ENCODE data around the gene NCOA3. TPM values are rescaled to one million over a fixed set of nuclear protein-coding genes. Genes with fewer than 3 reads are reported as not detected.

Gene NCOA3
- total RNA-seq, 5 donors from 2014 or later (not counting 1 experiment from before 2014, with no cell fraction given), result 64.4 to 89.2 (median 68.9) TPM

DNA sequence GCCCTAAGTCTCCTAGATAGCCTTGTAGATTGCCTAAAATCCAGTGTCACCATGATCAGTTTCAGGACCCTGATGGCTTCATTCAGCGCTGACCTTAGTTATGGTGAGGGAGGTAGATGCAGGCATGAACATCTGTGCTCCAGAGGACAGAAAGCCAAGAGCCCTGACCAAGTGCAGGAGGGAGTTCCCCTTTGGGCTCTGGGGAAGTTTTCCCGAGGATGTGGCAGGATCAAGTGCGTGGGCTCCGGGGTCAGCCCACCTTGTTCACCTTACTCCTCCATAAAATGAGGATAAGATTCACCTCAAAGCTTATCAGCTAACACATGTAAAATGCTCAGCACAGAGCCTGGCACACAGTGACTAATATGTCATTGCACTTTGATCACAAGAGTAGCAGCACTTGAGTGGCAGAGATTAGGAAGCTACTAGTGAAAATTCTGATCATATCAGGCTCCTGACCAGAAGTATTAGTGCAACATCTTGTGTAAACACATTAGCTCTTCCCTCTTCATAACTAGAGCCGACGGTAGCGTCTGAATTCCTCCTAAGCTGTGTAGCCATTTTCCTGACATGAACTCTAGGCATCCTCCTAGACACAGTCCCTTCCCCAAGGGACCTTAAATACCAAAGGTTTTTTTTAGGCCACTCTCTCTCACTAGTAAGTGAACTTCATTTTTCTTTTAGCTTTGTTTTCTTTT, 158.4 kb downstream of the NCOA3 start:
- H3K27me3 ChIP-seq (replicated peaks in 1 of 2; ENCODE audit: control insufficient read depth in 2 of 2, extremely low read depth in 1 of 2, insufficient read depth in 2 of 2, low read length in 1 of 2), result no peaks in the 10 kb centered on the region
- H3K36me3 ChIP-seq (ENCODE audit: control insufficient read depth in 2 of 2, extremely low read depth in 1 of 2, insufficient read depth in 1 of 2, low read length in 1 of 2), result peaks cover 0 to 36% of the 10 kb centered on the region in 2 donors
- Mint-ChIP-seq H3K27ac (no peak overlapping the region), H3K4me1 (peaks cover 4 to 9% (median 7%) of the 10 kb centered on the region in 3 donors), H3K27me3 (no peaks in the 10 kb centered on the region), H3K9me3 (no peaks in the 10 kb centered on the region), H3K36me3 (peaks cover 20% of the 10 kb centered on the region), H3K4me3 (no peak overlapping the region)
- no peak overlapping the region for H3K4me3 ChIP-seq (ENCODE audit: control insufficient read depth in 1 of 2, extremely low read depth in 1 of 2, low read length in 1 of 2)
- 94% methylated on average over 3 of the region's 7 CpGs for WGBS (ENCODE audit: insufficient coverage)
- no peaks in the 10 kb centered on the region for H3K9me3 ChIP-seq
- H3K27ac ChIP-seq (ENCODE audit: low read length), result no peak overlapping the region
- peaks cover 0 to 7% of the 10 kb centered on the region in 2 experiments for H3K4me1 ChIP-seq (ENCODE audit: control insufficient read depth in 1 of 2, extremely low read depth in 1 of 2, insufficient read depth in 2 of 2, low read length in 2 of 2)
- DNase-seq (no peak), ATAC-seq (replicated peaks in 1 of 4) (no peak)
- ChIA-PET POLR2A (no interaction called here), CTCF (interaction anchor here in 1 of 2 donors (0.6 kb wide), 1 partner anchor 1479 kb away, joined by 3 read pairs; no protein-coding TSS in a partner anchor)

DNA sequence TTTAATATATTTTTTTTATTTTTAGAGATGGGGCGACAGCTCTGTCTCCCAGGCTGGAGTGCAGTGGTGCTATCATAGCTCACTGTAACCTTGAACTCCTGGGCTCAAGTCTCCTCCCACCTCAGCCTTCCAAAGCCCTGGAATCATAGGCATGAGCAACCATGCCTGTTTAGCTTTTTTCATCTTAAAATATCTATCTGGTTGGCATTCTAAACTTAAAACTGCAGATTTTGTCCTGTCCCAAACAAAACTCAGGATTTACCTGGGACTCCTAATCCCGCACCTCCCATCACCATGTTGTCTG, 158.9 kb downstream of the NCOA3 start:
- Histone ChIP-seq H3K27me3 (replicated peaks in 1 of 2; ENCODE audit: control insufficient read depth in 2 of 2, extremely low read depth in 1 of 2, insufficient read depth in 2 of 2, low read length in 1 of 2) (no peaks in the 10 kb centered on the region), H3K36me3 (ENCODE audit: control insufficient read depth in 2 of 2, extremely low read depth in 1 of 2, insufficient read depth in 1 of 2, low read length in 1 of 2) (peaks cover 0 to 31% of the 10 kb centered on the region in 2 donors), H3K4me1 (ENCODE audit: control insufficient read depth in 1 of 2, extremely low read depth in 1 of 2, insufficient read depth in 2 of 2, low read length in 2 of 2) (peaks cover 0 to 7% of the 10 kb centered on the region in 2 experiments), H3K27ac (ENCODE audit: low read length) (no peak overlapping the region), H3K4me3 (ENCODE audit: control insufficient read depth in 1 of 2, extremely low read depth in 1 of 2, low read length in 1 of 2) (no peak overlapping the region), H3K9me3 (no peaks in the 10 kb centered on the region)
- Mint-ChIP-seq H3K4me1 (peaks cover 4 to 9% (median 7%) of the 10 kb centered on the region in 3 donors), H3K27me3 (no peaks in the 10 kb centered on the region), H3K27ac (peak overlapping the region; percentile 37 to 49), H3K9me3 (no peaks in the 10 kb centered on the region), H3K36me3 (peaks cover 15% of the 10 kb centered on the region), H3K4me3 (no peak overlapping the region)
- WGBS (ENCODE audit: insufficient coverage), result 100% methylated on average over 2 of the region's 2 CpGs
- ChIA-PET CTCF (interaction anchor here in 1 of 2 donors (0.6 kb wide), 1 partner anchor 1478 kb away, joined by 3 read pairs; no protein-coding TSS in a partner anchor), POLR2A (no interaction called here)
- DNase-seq, result no peak
- no peak for ATAC-seq (replicated peaks in 1 of 4)

DNA sequence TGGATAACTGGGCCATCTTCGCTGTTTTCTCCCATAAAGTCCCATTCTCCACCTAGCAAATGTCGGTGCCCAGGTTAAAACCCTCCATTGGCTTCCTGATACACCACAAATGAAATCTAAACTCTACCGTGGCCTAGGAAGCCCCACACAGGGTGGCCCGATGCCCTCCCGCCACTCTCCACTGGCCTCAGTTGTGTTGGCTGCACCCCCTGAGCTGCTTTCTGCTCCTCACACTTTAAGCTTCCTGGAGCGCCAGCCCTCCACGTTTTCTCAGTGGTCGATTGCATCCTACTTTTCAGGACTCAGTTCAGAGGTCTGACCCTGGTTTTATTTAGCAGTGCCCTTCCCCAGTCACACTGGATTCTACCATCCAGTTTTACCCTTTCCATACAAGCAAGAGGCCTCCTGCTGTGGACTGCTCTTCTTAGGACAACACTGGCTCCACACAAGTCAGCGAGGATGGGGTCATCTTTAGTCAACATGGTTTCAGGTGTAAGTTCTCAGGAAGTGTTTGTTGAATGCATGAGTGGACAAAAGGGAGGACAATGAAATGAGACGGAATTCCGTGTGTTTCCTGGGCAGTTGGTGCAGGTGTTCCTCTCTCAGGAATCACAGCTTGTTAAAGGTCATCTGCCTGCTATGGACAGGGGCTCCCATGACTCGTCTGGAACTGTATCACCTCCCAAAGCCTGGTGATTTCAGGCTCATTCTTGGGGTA, 159.5 kb downstream of the NCOA3 start:
- CTCF ChIA-PET, result interaction anchor here in 1 of 2 donors (0.6 to 1.6 kb wide), 2 partner anchors 959 to 1478 kb away, joined by 3 to 5 read pairs; no protein-coding TSS in a partner anchor
- peaks cover 0 to 7% of the 10 kb centered on the region in 2 experiments for H3K4me1 ChIP-seq (ENCODE audit: control insufficient read depth in 1 of 2, extremely low read depth in 1 of 2, insufficient read depth in 2 of 2, low read length in 2 of 2)

DNA sequence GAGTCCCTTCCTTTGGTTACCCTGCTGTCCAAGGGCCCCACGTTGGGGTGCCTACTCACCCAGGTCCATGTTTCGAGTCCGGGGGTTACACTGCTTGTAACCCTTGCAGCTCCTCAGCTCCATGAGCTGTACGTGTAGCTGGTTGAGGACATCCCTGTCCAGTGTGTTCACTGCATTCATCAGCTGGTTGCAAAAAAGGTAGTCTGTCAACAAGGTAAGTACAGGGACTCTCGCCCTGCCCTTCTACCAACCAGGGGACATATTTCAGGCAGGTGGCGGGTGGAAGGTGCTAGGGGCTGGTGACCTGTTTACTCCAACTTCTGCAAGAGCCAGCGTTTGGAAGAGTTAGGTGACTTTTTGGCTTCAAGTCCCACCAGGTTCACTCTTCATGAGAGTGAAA, 160.0 kb downstream of the NCOA3 start:
- no peaks in the 10 kb centered on the region for H3K9me3 Mint-ChIP-seq
- ChIA-PET POLR2A (no interaction called here), CTCF (interaction anchor here (0.6 to 1.6 kb wide), 2 partner anchors 16 to 959 kb away, joined by 3 to 5 read pairs; no protein-coding TSS in a partner anchor)
- H3K27me3 Mint-ChIP-seq, result no peaks in the 10 kb centered on the region
- Histone ChIP-seq H3K27me3 (replicated peaks in 1 of 2; ENCODE audit: control insufficient read depth in 2 of 2, extremely low read depth in 1 of 2, insufficient read depth in 2 of 2, low read length in 1 of 2) (no peaks in the 10 kb centered on the region), H3K36me3 (ENCODE audit: control insufficient read depth in 2 of 2, extremely low read depth in 1 of 2, insufficient read depth in 1 of 2, low read length in 1 of 2) (peaks cover 0 to 29% of the 10 kb centered on the region in 2 donors), H3K4me3 (ENCODE audit: control insufficient read depth in 1 of 2, extremely low read depth in 1 of 2, low read length in 1 of 2) (no peak overlapping the region), H3K4me1 (ENCODE audit: control insufficient read depth in 1 of 2, extremely low read depth in 1 of 2, insufficient read depth in 2 of 2, low read length in 2 of 2) (peaks cover 0 to 7% of the 10 kb centered on the region in 2 experiments), H3K9me3 (no peaks in the 10 kb centered on the region), H3K27ac (ENCODE audit: low read length) (no peak overlapping the region)
- 80% methylated on average over 3 of the region's 7 CpGs for WGBS (ENCODE audit: insufficient coverage)
- ATAC-seq (replicated peaks in 1 of 4), result no peak
- peaks cover 4 to 9% (median 7%) of the 10 kb centered on the region in 3 donors for H3K4me1 Mint-ChIP-seq
- peaks cover 10% of the 10 kb centered on the region for H3K36me3 Mint-ChIP-seq
- no peak overlapping the region for H3K27ac Mint-ChIP-seq
- no peak overlapping the region for H3K4me3 Mint-ChIP-seq
- DNase-seq, result no peak

More for the DNA sequence above, 159.5 kb downstream of the NCOA3 start:
- Histone ChIP-seq H3K4me3 (ENCODE audit: control insufficient read depth in 1 of 2, extremely low read depth in 1 of 2, low read length in 1 of 2) (no peak overlapping the region), H3K9me3 (no peaks in the 10 kb centered on the region), H3K27ac (ENCODE audit: low read length) (no peak overlapping the region), H3K27me3 (replicated peaks in 1 of 2; ENCODE audit: control insufficient read depth in 2 of 2, extremely low read depth in 1 of 2, insufficient read depth in 2 of 2, low read length in 1 of 2) (no peaks in the 10 kb centered on the region), H3K36me3 (ENCODE audit: control insufficient read depth in 2 of 2, extremely low read depth in 1 of 2, insufficient read depth in 1 of 2, low read length in 1 of 2) (peaks cover 0 to 29% of the 10 kb centered on the region in 2 donors)
- ATAC-seq (replicated peaks in 1 of 4) (no peak), DNase-seq (no peak)
- Mint-ChIP-seq H3K27me3 (no peaks in the 10 kb centered on the region), H3K4me3 (no peak overlapping the region), H3K27ac (peak overlapping the region; percentile 37 to 49), H3K4me1 (peaks cover 4 to 9% (median 7%) of the 10 kb centered on the region in 3 donors), H3K36me3 (peaks cover 13% of the 10 kb centered on the region), H3K9me3 (no peaks in the 10 kb centered on the region)
- 97% methylated on average over 12 of the region's 12 CpGs for WGBS (ENCODE audit: insufficient coverage)
- POLR2A ChIA-PET, result no interaction called here

DNA sequence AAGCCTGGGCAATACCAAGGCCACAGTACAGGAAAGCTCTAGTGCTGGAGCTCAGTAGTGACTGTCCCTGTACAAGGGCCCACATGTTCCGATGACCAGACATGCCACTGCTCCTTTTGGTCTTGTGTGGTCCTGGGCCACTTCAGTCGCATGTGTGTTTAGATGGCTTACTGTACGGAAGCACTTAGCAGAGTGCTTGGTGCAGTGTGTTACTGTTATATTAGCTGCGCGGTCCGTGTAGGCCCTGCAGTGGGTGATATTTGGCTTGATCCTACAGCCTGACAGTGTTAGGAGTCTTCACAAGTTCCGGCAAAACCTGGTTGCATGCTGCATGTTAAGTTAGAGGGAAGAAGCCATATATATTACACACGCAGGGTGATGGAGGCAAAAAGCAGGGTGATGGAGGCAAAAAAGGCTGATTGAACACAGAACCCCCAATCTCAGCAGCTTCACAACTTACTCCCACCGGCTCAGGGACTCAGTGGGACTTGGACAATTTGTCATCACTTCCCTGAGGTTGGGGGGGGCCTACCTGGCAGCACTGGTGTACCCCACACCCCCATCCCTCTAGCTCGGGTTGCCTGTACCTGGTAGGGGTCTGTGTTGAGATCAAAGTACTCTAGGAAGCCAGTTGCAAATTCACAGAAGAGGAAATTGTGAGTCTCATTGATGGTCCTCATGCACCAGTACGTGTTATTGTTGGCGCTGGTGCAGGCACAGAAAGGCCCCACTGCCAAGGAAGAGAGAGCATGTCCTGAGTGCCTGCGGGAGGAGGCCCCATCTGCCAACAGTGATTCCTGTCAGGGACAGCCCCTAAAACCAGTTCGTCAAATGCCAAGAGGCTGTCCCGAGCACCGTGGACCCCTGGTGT, 161.0 kb downstream of the NCOA3 start:
- peaks cover 0 to 25% of the 10 kb centered on the region in 2 donors for H3K36me3 ChIP-seq (ENCODE audit: control insufficient read depth in 2 of 2, extremely low read depth in 1 of 2, insufficient read depth in 1 of 2, low read length in 1 of 2)
- Mint-ChIP-seq H3K27ac (peak overlapping the region in 1 of 2 donors; percentile 6), H3K9me3 (no peaks in the 10 kb centered on the region), H3K4me3 (no peak overlapping the region), H3K4me1 (peaks cover 4 to 9% (median 7%) of the 10 kb centered on the region in 3 donors), H3K27me3 (no peaks in the 10 kb centered on the region), H3K36me3 (peaks cover 10% of the 10 kb centered on the region)
- peaks cover 0 to 7% of the 10 kb centered on the region in 2 experiments for H3K4me1 ChIP-seq (ENCODE audit: control insufficient read depth in 1 of 2, extremely low read depth in 1 of 2, insufficient read depth in 2 of 2, low read length in 2 of 2)
- ChIA-PET CTCF (interaction anchor here (0.6 to 2.0 kb wide), 3 partner anchors 15 to 959 kb away, joined by 3 to 21 read pairs (median 5); no protein-coding TSS in a partner anchor), POLR2A (no interaction called here)
- DNase-seq (no peak), ATAC-seq (replicated peaks in 1 of 4) (no peak)
- H3K4me3 ChIP-seq (ENCODE audit: control insufficient read depth in 1 of 2, extremely low read depth in 1 of 2, low read length in 1 of 2), result no peak overlapping the region
- no peak overlapping the region for H3K27ac ChIP-seq (ENCODE audit: low read length)
- no peaks in the 10 kb centered on the region for H3K9me3 ChIP-seq
- WGBS (ENCODE audit: insufficient coverage), result 96% methylated on average over 11 of the region's 16 CpGs
- no peaks in the 10 kb centered on the region for H3K27me3 ChIP-seq (replicated peaks in 1 of 2; ENCODE audit: control insufficient read depth in 2 of 2, extremely low read depth in 1 of 2, insufficient read depth in 2 of 2, low read length in 1 of 2)
